OCI-LY1 (cell line): ENCODE measurements around the gene POSTN.

Source experiments
- CTCF ChIP-seq: fragments of 200-600 bp; sonication (generic), shearing (Covaris generic); IDR thresholded peaks from 2 replicates; pipeline ENCODE4 v1.5.1; 2017; ENCODE audit warnings: mild to moderate bottlenecking, antibody characterized with exemption, low read length, moderate library complexity, mixed read lengths
- EZH2 ChIP-seq: fragments of 200-600 bp; sonication (generic), shearing (Covaris generic); IDR thresholded peaks from 2 replicates; pipeline ENCODE4 v1.8.0; 2017; ENCODE audit warnings: borderline replicate concordance, mixed run types, mild to moderate bottlenecking, antibody characterized with exemption, low read length, moderate library complexity, mixed read lengths

DNA sequence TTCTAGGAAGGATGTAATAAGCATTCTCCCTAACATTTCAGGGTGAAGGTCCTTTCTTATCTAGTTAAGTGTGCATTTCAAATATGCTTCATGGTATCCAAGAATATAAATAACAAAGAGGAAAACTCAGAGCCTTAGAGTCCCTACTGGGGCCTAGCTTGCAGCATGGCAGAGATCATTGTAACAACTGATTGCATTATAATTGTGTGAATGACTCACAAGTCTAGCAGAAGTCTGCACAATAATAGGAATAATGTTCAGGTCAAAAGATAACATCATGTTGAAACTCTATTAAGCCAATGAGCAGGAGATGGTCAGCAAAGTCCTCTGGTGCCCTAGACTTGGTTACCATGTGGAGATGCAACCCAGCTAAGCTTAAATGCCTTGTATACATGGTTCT, 3.4 kb downstream of the POSTN start:
- TF ChIP-seq CTCF (no peak), EZH2 (no peak)
